Stomach (tissue), 4 donors: ENCODE results near the gene AGT.

Experiments
- CTCF ChIP-seq, 7 experiments: fragments of 450-650 bp in 4 of 7; fragments of 200-600 bp in 3 of 7; sonication (generic) in 3 of 7; IDR thresholded peaks; one replicate each; pipeline ENCODE4 v1.5.1; 2016 to 2019; ENCODE audit warnings: antibody characterized with exemption in 7 of 7, control low read depth in 2 of 7, mild to moderate bottlenecking in 1 of 7
- EP300 ChIP-seq: sonication (generic); formaldehyde crosslinking; IDR thresholded peaks from one replicate; pipeline ENCODE4 v1.6.1; 2017; ENCODE audit warnings: antibody characterized with exemption

- TF ChIP-seq EP300 (no peak), CTCF (IDR thresholded peaks at IDR 0.05) (peak in 1 of 7 experiments; percentile 9)
Observed at GRCh38 chr1:230760360-230760827, 46.5 kb upstream of the AGT start.
